Measurements from ENCODE around the gene KIF16B. TPM values are rescaled to one million over a fixed set of nuclear protein-coding genes. Genes with fewer than 3 reads are reported as not detected.

KIF16B gene
- total RNA-seq, 2 experiments from 2014 or later = 5.5 to 5.8 TPM

- Mint-ChIP-seq H3K4me3 (no peak overlapping the region), H3K36me3 (no peaks in the 10 kb centered on the region), H3K4me1 (no peaks in the 10 kb centered on the region), H3K9me3 (peaks cover 1% of the 10 kb centered on the region), H3K27me3 (no peaks in the 10 kb centered on the region), H3K27ac (no peak overlapping the region)
- no peak for ATAC-seq (ENCODE audit: low read depth)
- DNase-seq = no peak
- POLR2A ChIA-PET = no interaction called here
These were observed 289.3 kb downstream of the KIF16B start for GRCh38 chr20:16283978-16284377.

- POLR2A ChIA-PET = no interaction called here
- Mint-ChIP-seq H3K27me3 (no peaks in the 10 kb centered on the region), H3K27ac (no peak overlapping the region), H3K4me3 (no peak overlapping the region), H3K4me1 (no peaks in the 10 kb centered on the region), H3K9me3 (peaks cover 1% of the 10 kb centered on the region), H3K36me3 (no peaks in the 10 kb centered on the region)
- ATAC-seq (ENCODE audit: low read depth) (no peak), DNase-seq (no peak)
These were observed 289.9 kb downstream of the KIF16B start for GRCh38 chr20:16283307-16283706.

- Mint-ChIP-seq H3K36me3 (no peaks in the 10 kb centered on the region), H3K27ac (no peak overlapping the region), H3K4me1 (no peaks in the 10 kb centered on the region), H3K4me3 (no peak overlapping the region), H3K9me3 (peaks cover 3% of the 10 kb centered on the region), H3K27me3 (no peaks in the 10 kb centered on the region)
- ATAC-seq (ENCODE audit: low read depth) (no peak), DNase-seq (no peak)
- POLR2A ChIA-PET = no interaction called here
These were observed 293.0 kb downstream of the KIF16B start for GRCh38 chr20:16280219-16280618.

- Mint-ChIP-seq H3K4me1 (no peaks in the 10 kb centered on the region), H3K36me3 (no peaks in the 10 kb centered on the region), H3K27ac (no peak overlapping the region), H3K27me3 (no peaks in the 10 kb centered on the region), H3K9me3 (peaks cover 3% of the 10 kb centered on the region), H3K4me3 (no peak overlapping the region)
- DNase-seq (no peak), ATAC-seq (ENCODE audit: low read depth) (no peak)
- POLR2A ChIA-PET = no interaction called here
These were observed 293.9 kb downstream of the KIF16B start for GRCh38 chr20:16279320-16279719.

GRCh38 chr20:16273812-16274555, 299.3 kb downstream of the KIF16B start:
- Mint-ChIP-seq H3K4me1 (no peaks in the 10 kb centered on the region), H3K4me3 (no peak overlapping the region), H3K27ac (no peak overlapping the region), H3K9me3 (peaks cover 2% of the 10 kb centered on the region), H3K36me3 (no peaks in the 10 kb centered on the region), H3K27me3 (no peaks in the 10 kb centered on the region)
- DNase-seq (no peak), ATAC-seq (ENCODE audit: low read depth) (no peak)
- POLR2A ChIA-PET = no interaction called here

GRCh38 chr20:16272780-16273360, 300.4 kb downstream of the KIF16B start:
- DNase-seq (no peak), ATAC-seq (ENCODE audit: low read depth) (no peak)
- no peaks in the 10 kb centered on the region for H3K4me1 Mint-ChIP-seq
- no peak overlapping the region for H3K4me3 Mint-ChIP-seq
- H3K36me3 Mint-ChIP-seq = no peaks in the 10 kb centered on the region
- peaks cover 2% of the 10 kb centered on the region for H3K9me3 Mint-ChIP-seq
- H3K27me3 Mint-ChIP-seq = no peaks in the 10 kb centered on the region
- no peak overlapping the region for H3K27ac Mint-ChIP-seq
- POLR2A ChIA-PET = no interaction called here

GRCh38 chr20:16271450-16271849, 301.8 kb downstream of the KIF16B start:
- POLR2A ChIA-PET = no interaction called here

GRCh38 chr20:16270989-16271388, 302.3 kb downstream of the KIF16B start:
- Mint-ChIP-seq H3K4me1 (no peaks in the 10 kb centered on the region), H3K36me3 (no peaks in the 10 kb centered on the region), H3K4me3 (no peak overlapping the region), H3K9me3 (peaks cover 7% of the 10 kb centered on the region), H3K27ac (no peak overlapping the region), H3K27me3 (no peaks in the 10 kb centered on the region)
- ATAC-seq (ENCODE audit: low read depth) (no peak), DNase-seq (no peak)
- POLR2A ChIA-PET = no interaction called here

More at GRCh38 chr20:16271450-16271849, 301.8 kb downstream of the KIF16B start:
- Mint-ChIP-seq H3K27me3 (no peaks in the 10 kb centered on the region), H3K4me3 (no peak overlapping the region), H3K9me3 (peaks cover 5% of the 10 kb centered on the region), H3K36me3 (no peaks in the 10 kb centered on the region), H3K27ac (no peak overlapping the region), H3K4me1 (no peaks in the 10 kb centered on the region)
- no peak for ATAC-seq (ENCODE audit: low read depth)
- DNase-seq = no peak

- no peaks in the 10 kb centered on the region for H3K4me1 Mint-ChIP-seq
- ATAC-seq (ENCODE audit: low read depth) (no peak), DNase-seq (no peak)
- H3K27me3 Mint-ChIP-seq = no peaks in the 10 kb centered on the region
- H3K4me3 Mint-ChIP-seq = no peak overlapping the region
- H3K36me3 Mint-ChIP-seq = no peaks in the 10 kb centered on the region
- no peak overlapping the region for H3K27ac Mint-ChIP-seq
- POLR2A ChIA-PET = no interaction called here
- H3K9me3 Mint-ChIP-seq = peaks cover 11% of the 10 kb centered on the region
These were observed 302.8 kb downstream of the KIF16B start for GRCh38 chr20:16270314-16270931.

GRCh38 chr20:16267526-16267925, 305.7 kb downstream of the KIF16B start:
- H3K27ac Mint-ChIP-seq = no peak overlapping the region
- ATAC-seq (ENCODE audit: low read depth) (no peak), DNase-seq (no peak)
- no peaks in the 10 kb centered on the region for H3K27me3 Mint-ChIP-seq
- no peaks in the 10 kb centered on the region for H3K4me1 Mint-ChIP-seq
- H3K9me3 Mint-ChIP-seq = peaks cover 12% of the 10 kb centered on the region
- POLR2A ChIA-PET = no interaction called here
- H3K4me3 Mint-ChIP-seq = no peak overlapping the region
- H3K36me3 Mint-ChIP-seq = no peaks in the 10 kb centered on the region

GRCh38 chr20:16265334-16265733, 307.9 kb downstream of the KIF16B start:
- Mint-ChIP-seq H3K9me3 (peaks cover 12% of the 10 kb centered on the region), H3K36me3 (no peaks in the 10 kb centered on the region), H3K27ac (no peak overlapping the region), H3K4me1 (no peaks in the 10 kb centered on the region), H3K4me3 (no peak overlapping the region), H3K27me3 (peaks cover under 1% of the 10 kb centered on the region)
- POLR2A ChIA-PET = no interaction called here
- ATAC-seq (ENCODE audit: low read depth) (no peak), DNase-seq (no peak)

- ATAC-seq (ENCODE audit: low read depth) (no peak), DNase-seq (no peak)
- H3K27me3 Mint-ChIP-seq = peaks cover 2% of the 10 kb centered on the region
- POLR2A ChIA-PET = no interaction called here
- H3K4me3 Mint-ChIP-seq = no peak overlapping the region
- no peak overlapping the region for H3K27ac Mint-ChIP-seq
- H3K9me3 Mint-ChIP-seq = peaks cover 12% of the 10 kb centered on the region
- H3K4me1 Mint-ChIP-seq = no peaks in the 10 kb centered on the region
- H3K36me3 Mint-ChIP-seq = no peaks in the 10 kb centered on the region
These were observed 309.7 kb downstream of the KIF16B start for GRCh38 chr20:16263582-16263981.

GRCh38 chr20:16262594-16262993, 310.7 kb downstream of the KIF16B start:
- DNase-seq (no peak), ATAC-seq (ENCODE audit: low read depth) (no peak)
- POLR2A ChIA-PET = no interaction called here
- H3K4me3 Mint-ChIP-seq = no peak overlapping the region
- H3K4me1 Mint-ChIP-seq = no peaks in the 10 kb centered on the region
- H3K27ac Mint-ChIP-seq = no peak overlapping the region
- peaks cover 12% of the 10 kb centered on the region for H3K9me3 Mint-ChIP-seq
- H3K36me3 Mint-ChIP-seq = no peaks in the 10 kb centered on the region
- peaks cover 2% of the 10 kb centered on the region for H3K27me3 Mint-ChIP-seq

- Mint-ChIP-seq H3K4me1 (no peaks in the 10 kb centered on the region), H3K36me3 (no peaks in the 10 kb centered on the region), H3K27me3 (peaks cover 2% of the 10 kb centered on the region), H3K27ac (no peak overlapping the region), H3K9me3 (peaks cover 9% of the 10 kb centered on the region), H3K4me3 (no peak overlapping the region)
- POLR2A ChIA-PET = no interaction called here
- ATAC-seq (ENCODE audit: low read depth) = no peak
- DNase-seq = no peak
These were observed 311.4 kb downstream of the KIF16B start for GRCh38 chr20:16261733-16262273.

Data from activated naive CD8-positive, alpha-beta T cell treated with anti-CD3 and anti-CD28 coated beads, Interleukin-2, amount 10 ng/mL, durations not matched to agents 7 days and 5 days (primary cell).